ENCODE data around the gene AKIRIN2. TPM values are rescaled to one million over a fixed set of nuclear protein-coding genes. Genes with fewer than 3 reads are reported as not detected.

Gene AKIRIN2
- total and polyA plus RNA-seq, 9 of the 15 experiments (the other 6 are each of a cell fraction or from before 2014, with no cell fraction given): 5.8 to 63.9 (median 28.1) TPM

DNA sequence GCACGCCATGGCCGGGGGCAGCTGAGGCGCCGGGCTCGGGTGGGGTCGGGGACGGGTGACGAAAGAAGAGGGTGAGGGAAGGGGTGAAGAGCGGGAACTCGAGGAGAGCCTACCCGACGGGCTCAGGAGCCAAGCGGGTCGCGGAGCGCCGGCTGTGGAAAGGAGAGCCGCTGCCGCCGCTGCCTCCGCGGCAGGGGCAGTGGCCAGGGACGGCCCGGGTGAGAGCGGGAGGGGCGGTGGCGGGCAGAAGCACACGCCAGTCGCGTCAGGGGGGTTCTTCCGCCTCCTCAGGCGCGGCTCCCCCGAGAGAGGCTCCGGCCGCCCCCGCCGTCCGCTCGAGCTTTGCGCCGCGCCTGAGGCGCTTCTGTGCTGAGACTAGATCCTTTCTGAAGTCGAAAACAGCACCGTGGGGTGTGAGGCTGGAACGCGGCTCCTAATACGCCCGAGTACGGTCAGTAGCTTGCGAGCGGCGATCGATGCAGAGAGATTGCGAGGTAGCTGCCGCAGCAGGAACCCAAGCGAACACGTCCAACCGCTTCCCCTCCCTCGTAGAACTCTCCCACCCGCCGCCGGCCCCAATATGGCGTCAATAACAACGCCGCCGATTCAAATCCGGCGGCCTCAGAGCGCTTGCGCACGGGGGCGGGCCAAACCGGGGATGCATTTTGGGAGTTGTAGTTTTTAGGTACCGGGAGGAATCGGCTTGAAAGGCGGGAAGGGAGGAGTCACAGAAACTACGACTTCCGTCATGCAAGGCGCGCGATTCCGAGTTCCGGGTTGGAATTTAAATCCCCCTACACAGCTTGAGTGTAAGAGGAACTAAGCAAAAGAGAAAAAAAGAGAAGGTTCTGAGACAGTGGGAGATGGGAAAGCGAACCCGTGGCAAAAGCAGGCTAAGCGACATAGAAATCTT lies at the start of gene AKIRIN2 (continued):
- TF ChIP-seq MAFF (IDR thresholded peaks at IDR 0.05; ENCODE audit: low read length) (peak; percentile 28; the same call in 1 of the 2 replicates), CSDE1 (IDR thresholded peaks at IDR 0.05) (no peak), U2AF1 (optimal IDR thresholded peaks at IDR 0.05; ENCODE audit: low read depth, low read length) (no peak), CBX1 (IDR thresholded peaks at IDR 0.05; ENCODE audit: low read depth) (peak; percentile 65; the same call in 1 of the 2 replicates), ZNF41 (CRISPR knock-in tag; conservative IDR thresholded peaks at IDR 0.05) (no peak), SMAD4 (CRISPR knock-in tag; conservative IDR thresholded peaks at IDR 0.05) (0 out of 2 replicates have a peak, but pooled peaks have one; percentile 35), RBM25 (IDR thresholded peaks at IDR 0.05; ENCODE audit: low read depth, low read length, severe bottlenecking) (no peak), KDM5B (IDR thresholded peaks at IDR 0.05; ENCODE audit: insufficient replicate concordance, low read depth, low read length) (peak; percentile 96), BCOR (IDR thresholded peaks at IDR 0.05) (no peak), ZKSCAN8 (CRISPR knock-in tag; IDR thresholded peaks at IDR 0.05) (no peak), ZMIZ1 (IDR thresholded peaks at IDR 0.05; ENCODE audit: low read depth in 2 of 2, low read length in 2 of 2) (peak in 1 of 2 experiments; percentile 54; a peak in 1 of 4 replicates), POLR2A (conservative IDR thresholded peaks at IDR 0.05) (peak; percentile 97), EP300 (IDR thresholded peaks at IDR 0.05; ENCODE audit: low read length) (no peak), ARHGAP35 (IDR thresholded peaks at IDR 0.05; ENCODE audit: partially characterized antibody) (no peak), ELF1 (tag; IDR thresholded peaks at IDR 0.05) (peak; percentile 99), TAF9B (IDR thresholded peaks at IDR 0.05; ENCODE audit: partially characterized antibody) (peak; percentile 95), ZNF717 (CRISPR knock-in tag; IDR thresholded peaks at IDR 0.05) (no peak), U2AF2 (optimal IDR thresholded peaks at IDR 0.05; ENCODE audit: low read depth, low read length) (no peak)
- TF ChIP-seq, protein P1, sequence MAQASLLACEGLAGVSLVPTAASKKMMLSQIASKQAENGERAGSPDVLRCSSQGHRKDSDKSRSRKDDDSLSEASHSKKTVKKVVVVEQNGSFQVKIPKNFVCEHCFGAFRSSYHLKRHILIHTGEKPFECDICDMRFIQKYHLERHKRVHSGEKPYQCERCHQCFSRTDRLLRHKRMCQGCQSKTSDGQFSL (CRISPR knock-in tag; IDR thresholded peaks at IDR 0.05): peak; percentile 85
- TF ChIP-seq, protein P1 (tag; IDR thresholded peaks at IDR 0.05): no peak
- TF ChIP-seq, protein P2, sequence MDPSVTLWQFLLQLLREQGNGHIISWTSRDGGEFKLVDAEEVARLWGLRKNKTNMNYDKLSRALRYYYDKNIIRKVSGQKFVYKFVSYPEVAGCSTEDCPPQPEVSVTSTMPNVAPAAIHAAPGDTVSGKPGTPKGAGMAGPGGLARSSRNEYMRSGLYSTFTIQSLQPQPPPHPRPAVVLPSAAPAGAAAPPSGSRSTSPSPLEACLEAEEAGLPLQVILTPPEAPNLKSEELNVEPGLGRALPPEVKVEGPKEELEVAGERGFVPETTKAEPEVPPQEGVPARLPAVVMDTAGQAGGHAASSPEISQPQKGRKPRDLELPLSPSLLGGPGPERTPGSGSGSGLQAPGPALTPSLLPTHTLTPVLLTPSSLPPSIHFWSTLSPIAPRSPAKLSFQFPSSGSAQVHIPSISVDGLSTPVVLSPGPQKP (CRISPR knock-in tag; IDR thresholded peaks at IDR 0.05): no peak
